Uterus (tissue), 4 donors: ENCODE data around the gene FAM222B. TPM values are rescaled to one million over a fixed set of nuclear protein-coding genes. Genes with fewer than 3 reads are reported as not detected.
"Not testable (repeated sequence)": the region's sequence is repeated elsewhere in the genome, so short reads cannot be mapped to it uniquely, and the experiment has no call there.

Experiments
- DNase-seq, 2 donors: peaks; one replicate each; pipeline ENCODE4 v3.0.0-alpha.2; 2019 to 2020
- H3K27ac ChIP-seq, 2 donors: fragments of 200-600 bp; sonication (generic); 1 replicate in 1 of 2; 2 replicates in 1 of 2; pipeline ENCODE4 v1.5.1; 2016 to 2018
- H3K27me3 ChIP-seq, 2 donors: fragments of 200-600 bp; sonication (generic); one replicate each; pipeline ENCODE4 v1.5.1; 2018 to 2019; ENCODE audit warnings: control low read depth in 1 of 2
- H3K36me3 ChIP-seq, 2 donors: fragments of 200-600 bp; sonication (generic); one replicate each; pipeline ENCODE4 v1.5.1; 2019; ENCODE audit warnings: control low read depth in 1 of 2
- H3K4me1 ChIP-seq, 2 donors: fragments of 200-600 bp; sonication (generic); one replicate each; pipeline ENCODE4 v1.5.1; 2018 to 2019; ENCODE audit warnings: control low read depth in 1 of 2
- H3K4me3 ChIP-seq, 2 donors: fragments of 200-600 bp; sonication (generic); 1 replicate in 1 of 2; 2 replicates in 1 of 2; pipeline ENCODE4 v1.5.1; 2018 to 2019; ENCODE audit warnings: mild to moderate bottlenecking in 1 of 2
- H3K9me3 ChIP-seq, 2 donors: fragments of 200-600 bp; sonication (generic); one replicate each; pipeline ENCODE4 v1.5.1; 2019; ENCODE audit warnings: control low read depth in 1 of 2
- POLR2A ChIP-seq, 2 donors: fragments of 450-650 bp; IDR thresholded peaks; one replicate each; pipeline ENCODE4 v1.6.1; 2016; ENCODE audit warnings: antibody characterized with exemption in 2 of 2, mild to moderate bottlenecking in 1 of 2, moderate library complexity in 1 of 2
- intact Hi-C: fragments of 100-400 bp; cut with DNase I; formaldehyde crosslinking; loops from one replicate; pipeline ENCODE4 v1.15.1; 2023; ENCODE audit warnings: low total_unique reads
- total RNA-seq, 4 donors: library from RNA; depleted of rRNA in 3 of 4; stranded (reverse); fragments of >200 nt in 3 of 4; gene quantifications; one replicate each; pipeline versions ENCODE4 v1.1.0 to v1.2.4, GENCODE V29; 2014 to 2023
- TF ChIP-seq, protein P1 (sequence below), 4 experiments: fragments of 200-600 bp in 2 of 4; fragments of 450-650 bp in 2 of 4; sonication (generic) in 2 of 4; IDR thresholded peaks; one replicate each; pipeline ENCODE4 v1.5.1; 2016 to 2019; ENCODE audit warnings: antibody characterized with exemption in 4 of 4, mild to moderate bottlenecking in 2 of 4, moderate library complexity in 1 of 4
- donor health status: DM: yes; HTN: yes; CAD: no.

Gene FAM222B
- total RNA-seq, 4 donors from 2014 or later = 2.4 to 24.3 (median 4.2) TPM

DNA sequence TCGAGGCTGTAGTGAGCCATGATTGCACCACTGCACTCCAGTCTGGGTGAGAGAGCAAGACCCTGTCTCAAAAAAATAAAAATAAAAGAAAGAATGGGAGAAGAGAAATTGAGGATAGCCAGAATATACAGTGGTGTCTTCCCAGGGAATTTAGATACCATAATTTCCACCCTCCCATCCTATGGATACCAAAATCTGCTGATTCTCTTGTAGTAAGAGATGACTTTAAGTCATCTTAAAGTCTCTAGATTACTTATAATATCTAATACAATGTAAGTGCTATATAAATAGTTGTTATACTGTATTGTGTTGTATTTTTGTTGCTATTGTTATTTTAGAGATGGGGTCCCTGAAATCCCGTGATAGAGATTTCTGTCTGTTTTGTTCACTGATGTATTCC is 10.7 kb upstream of the FAM222B start:
- no peak for DNase-seq
- Histone ChIP-seq H3K36me3 (no peaks in the 10 kb centered on the region), H3K4me1 (no peaks in the 10 kb centered on the region), H3K4me3 (no peak overlapping the region), H3K27me3 (no peaks in the 10 kb centered on the region), H3K27ac (no peak overlapping the region), H3K9me3 (no peaks in the 10 kb centered on the region)
- TF ChIP-seq, protein P1, sequence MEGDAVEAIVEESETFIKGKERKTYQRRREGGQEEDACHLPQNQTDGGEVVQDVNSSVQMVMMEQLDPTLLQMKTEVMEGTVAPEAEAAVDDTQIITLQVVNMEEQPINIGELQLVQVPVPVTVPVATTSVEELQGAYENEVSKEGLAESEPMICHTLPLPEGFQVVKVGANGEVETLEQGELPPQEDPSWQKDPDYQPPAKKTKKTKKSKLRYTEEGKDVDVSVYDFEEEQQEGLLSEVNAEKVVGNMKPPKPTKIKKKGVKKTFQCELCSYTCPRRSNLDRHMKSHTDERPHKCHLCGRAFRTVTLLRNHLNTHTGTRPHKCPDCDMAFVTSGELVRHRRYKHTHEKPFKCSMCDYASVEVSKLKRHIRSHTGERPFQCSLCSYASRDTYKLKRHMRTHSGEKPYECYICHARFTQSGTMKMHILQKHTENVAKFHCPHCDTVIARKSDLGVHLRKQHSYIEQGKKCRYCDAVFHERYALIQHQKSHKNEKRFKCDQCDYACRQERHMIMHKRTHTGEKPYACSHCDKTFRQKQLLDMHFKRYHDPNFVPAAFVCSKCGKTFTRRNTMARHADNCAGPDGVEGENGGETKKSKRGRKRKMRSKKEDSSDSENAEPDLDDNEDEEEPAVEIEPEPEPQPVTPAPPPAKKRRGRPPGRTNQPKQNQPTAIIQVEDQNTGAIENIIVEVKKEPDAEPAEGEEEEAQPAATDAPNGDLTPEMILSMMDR (IDR thresholded peaks at IDR 0.05) = no peak
- TF ChIP-seq POLR2A (IDR thresholded peaks at IDR 0.05) = no peak
- intact Hi-C loops = loop anchor here (10.0 kb wide), 1 partner anchor 88 kb away; no protein-coding TSS in a partner anchor

DNA sequence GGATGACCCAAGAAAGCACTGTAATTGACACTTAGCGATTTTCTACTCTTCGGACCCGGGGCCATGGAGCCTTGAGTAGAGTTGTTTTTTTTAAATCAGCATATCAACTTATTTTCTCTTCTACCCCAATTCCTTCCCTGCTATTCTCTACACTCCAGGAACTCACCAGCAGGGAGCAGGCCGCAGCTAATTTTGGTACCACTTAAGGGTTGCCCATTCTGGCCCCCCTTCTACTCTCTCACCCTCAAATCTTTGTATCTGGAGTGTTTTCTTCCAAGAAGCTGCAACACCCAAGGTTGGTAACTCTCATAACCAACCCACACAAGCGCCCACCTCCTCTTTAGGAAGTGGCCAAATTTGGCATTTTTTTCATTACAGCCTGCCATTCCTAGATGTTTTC is 6.7 kb upstream of the FAM222B start:
- TF ChIP-seq, protein P1 (IDR thresholded peaks at IDR 0.05) = no peak
- no peak for TF ChIP-seq POLR2A (IDR thresholded peaks at IDR 0.05)
- intact Hi-C loops = no loop called here

GRCh38 chr17:28848667-28849066 is 6.1 kb upstream of the FAM222B start:
- intact Hi-C loops, H3K27ac ChIP-seq, H3K4me1 ChIP-seq, H3K4me3 ChIP-seq, H3K9me3 ChIP-seq, H3K36me3 ChIP-seq, H3K27me3 ChIP-seq, DNase-seq: not testable (repeated sequence)
- TF ChIP-seq, protein P1 (IDR thresholded peaks at IDR 0.05) = peak in 1 of 4 experiments; percentile 8

More for the DNA sequence above, 6.7 kb upstream of the FAM222B start:
- Histone ChIP-seq H3K9me3 (no peaks in the 10 kb centered on the region), H3K27ac (no peak overlapping the region), H3K27me3 (no peaks in the 10 kb centered on the region), H3K4me3 (no peak overlapping the region), H3K4me1 (no peaks in the 10 kb centered on the region), H3K36me3 (no peaks in the 10 kb centered on the region)
- DNase-seq = no peak

- H3K36me3 ChIP-seq, H3K9me3 ChIP-seq, H3K4me3 ChIP-seq, H3K4me1 ChIP-seq, DNase-seq, H3K27ac ChIP-seq, intact Hi-C loops, H3K27me3 ChIP-seq: not testable (repeated sequence)
Measured at GRCh38 chr17:28846699-28847098, 4.1 kb upstream of the FAM222B start.

DNA sequence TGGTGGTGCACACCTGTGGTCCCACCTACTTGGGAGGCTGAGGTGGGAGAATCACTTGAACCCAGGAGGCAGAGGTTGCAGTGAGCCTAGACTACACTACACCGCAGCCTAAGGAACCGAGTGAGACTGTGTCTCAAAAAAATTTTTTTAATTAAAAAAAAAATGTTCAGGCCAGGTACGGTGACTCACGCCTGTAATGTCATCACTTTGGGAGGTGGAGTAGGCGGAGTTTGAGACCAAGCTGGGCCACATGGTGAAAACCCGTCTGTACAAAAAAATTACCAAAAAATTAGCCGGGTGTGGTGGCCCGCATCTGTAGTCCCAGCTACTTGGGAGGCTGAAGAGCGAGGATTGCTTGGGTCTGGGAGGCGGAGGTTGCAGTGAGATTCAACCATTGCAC is 3.6 kb upstream of the FAM222B start:
- no peak overlapping the region for H3K4me3 ChIP-seq
- no peaks in the 10 kb centered on the region for H3K27me3 ChIP-seq
- H3K27ac ChIP-seq = no peak overlapping the region
- no peaks in the 10 kb centered on the region for H3K9me3 ChIP-seq
- no peak for DNase-seq
- TF ChIP-seq POLR2A (IDR thresholded peaks at IDR 0.05) = no peak
- TF ChIP-seq, protein P1 (IDR thresholded peaks at IDR 0.05) = no peak
- no peaks in the 10 kb centered on the region for H3K36me3 ChIP-seq
- peaks cover 0 to 5% of the 10 kb centered on the region in 2 donors for H3K4me1 ChIP-seq
- intact Hi-C loops = no loop called here

GRCh38 chr17:28843816-28844148 is 1.2 kb upstream of the FAM222B start:
- intact Hi-C loops = no loop called here
- DNase-seq = no peak
- Histone ChIP-seq H3K4me1 (peaks cover 0 to 5% of the 10 kb centered on the region in 2 donors), H3K36me3 (no peaks in the 10 kb centered on the region), H3K27ac (no peak overlapping the region), H3K4me3 (no peak overlapping the region), H3K27me3 (no peaks in the 10 kb centered on the region), H3K9me3 (no peaks in the 10 kb centered on the region)
- TF ChIP-seq, protein P1 (IDR thresholded peaks at IDR 0.05) = no peak
- TF ChIP-seq POLR2A (IDR thresholded peaks at IDR 0.05) = no peak
